ENCODE results near the gene MAD1L1. TPM values are rescaled to one million over a fixed set of nuclear protein-coding genes. Genes with fewer than 3 reads are reported as not detected.

Gene MAD1L1
- total and polyA plus RNA-seq, 2 of the 8 experiments (the other 6 are each of a cell fraction or from before 2014, with no cell fraction given): 40.4 to 44.6 TPM

GRCh38 chr7:2071133-2071832 lies 161.5 kb downstream of the MAD1L1 start:
- DNase-seq (ENCODE audit: low read depth in 1 of 2, low spot score in 2 of 2) (no peak), FAIRE-seq (no peak)
- Histone ChIP-seq H4K5ac (ENCODE audit: insufficient read length, low read depth, low read length) (no peak overlapping the region), H3K56ac (replicated peaks; ENCODE audit: insufficient read length, low read depth, low read length) (no peak overlapping the region), H3K23ac (ENCODE audit: insufficient read length) (no peak overlapping the region), H3K9ac (replicated peaks in 1 of 4; ENCODE audit: extremely low read depth in 1 of 4, low read depth in 3 of 4, low read length in 3 of 4) (no peak overlapping the region), H3K4me1 (replicated peaks in 1 of 4; ENCODE audit: control insufficient read depth in 3 of 4, insufficient read depth in 4 of 4, low read length in 3 of 4) (no peaks in the 10 kb centered on the region; a peak in 2 of 7 replicates), H3K23me2 (ENCODE audit: low read depth, low read length) (no peaks in the 10 kb centered on the region; the same call in 1 of the 2 replicates), H3K27me3 (replicated peaks in 1 of 4; ENCODE audit: control insufficient read depth in 3 of 4, extremely low read depth in 1 of 4, insufficient read depth in 3 of 4, low read length in 3 of 4) (no peaks in the 10 kb centered on the region), H4K20me1 (replicated peaks in 1 of 2; ENCODE audit: control insufficient read depth in 1 of 2, insufficient read depth in 2 of 2, low read length in 2 of 2) (peaks cover 0 to 4% of the 10 kb centered on the region in 2 experiments), H3K4me2 (ENCODE audit: insufficient read depth in 1 of 2, low read depth in 2 of 2, low read length in 2 of 2) (no peak overlapping the region), H3K14ac (ENCODE audit: insufficient read length) (no peak overlapping the region), H2BK20ac (ENCODE audit: low read length) (no peak overlapping the region), H2AK5ac (ENCODE audit: low read depth, low read length) (no peak overlapping the region), H3K18ac (ENCODE audit: extremely low read depth, low read length) (no peak overlapping the region), H3K36me3 (ENCODE audit: control insufficient read depth in 2 of 4, insufficient read depth in 4 of 4, low read length in 3 of 4) (0 out of 8 replicates have a peak, but pooled peaks cover 0 to 2% (median 0%) of the 10 kb centered on the region in 4 experiments), H4K8ac (ENCODE audit: extremely low read depth, insufficient read depth, low read length) (no peak overlapping the region), H2AFZ (ENCODE audit: low read length) (no peak overlapping the region), H3K27ac (ENCODE audit: low read depth, low read length) (no peak overlapping the region), H3K4ac (replicated peaks; ENCODE audit: insufficient read length, low read depth, low read length) (no peak overlapping the region), H3K79me2 (ENCODE audit: control insufficient read depth in 1 of 2, insufficient read depth in 2 of 2, low read length in 2 of 2) (no peaks in the 10 kb centered on the region), H2BK15ac (ENCODE audit: low read length) (no peak overlapping the region), H3K79me1 (ENCODE audit: low read depth, low read length) (peaks cover 2% of the 10 kb centered on the region), H3K9me3 (ENCODE audit: insufficient read depth in 2 of 2, low read depth in 1 of 2, low read length in 1 of 2) (no peaks in the 10 kb centered on the region), H3K4me3 (ENCODE audit: extremely low read depth in 1 of 4, insufficient read depth in 2 of 4, low read depth in 3 of 4, low read length in 4 of 4) (no peak overlapping the region), H4K91ac (replicated peaks; ENCODE audit: insufficient read length, low read length) (no peak overlapping the region), H2BK5ac (ENCODE audit: low read depth, low read length) (no peak overlapping the region), H2BK12ac (ENCODE audit: low read depth, low read length) (no peak overlapping the region), H2BK120ac (replicated peaks; ENCODE audit: low read depth, low read length) (no peak overlapping the region)
- WGBS, 2 experiments (ENCODE audit: extremely low coverage in 1 of 2, insufficient coverage in 1 of 2, insufficient read length in 1 of 2, insufficient replicate concordance in 2 of 2, low coverage in 1 of 2, low lambda C conversion rate in 2 of 2, missing lambda C conversion rate in 1 of 2): 90% methylated on average over 25 of the region's 25 CpGs; no CpG with 5 or more reads in 1 of the 2 experiments
- ChIA-PET POLR2A (ENCODE audit: partially characterized antibody) (interaction anchor here (0.7 to 0.9 kb wide), 2 partner anchors 19 to 611 kb away, joined by 3 read pairs; no protein-coding TSS in a partner anchor), CTCF (ENCODE audit: partially characterized antibody) (interaction anchor here (1.0 to 1.2 kb wide), 3 partner anchors 16 to 34 kb away, joined by 3 read pairs; no protein-coding TSS in a partner anchor)
- TF ChIP-seq TBP (IDR thresholded peaks at IDR 0.05; ENCODE audit: low read depth, low read length) (no peak), PHF8 (conservative IDR thresholded peaks at IDR 0.05; ENCODE audit: low read depth, low read length) (no peak), RAD21 (IDR thresholded peaks at IDR 0.05 in 1 of 2, conservative IDR thresholded peaks at IDR 0.05 in 1 of 2; ENCODE audit: low read depth in 2 of 2, low read length in 2 of 2) (no peak), SP4 (IDR thresholded peaks at IDR 0.05; ENCODE audit: low read length) (no peak), TAF1 (IDR thresholded peaks at IDR 0.05; ENCODE audit: low read depth, low read length) (no peak), POLR2AphosphoS5 (IDR thresholded peaks at IDR 0.05; ENCODE audit: low read depth, low read length) (no peak), KDM1A (IDR thresholded peaks at IDR 0.05; ENCODE audit: borderline replicate concordance, low read length) (no peak), TAF7 (optimal IDR thresholded peaks at IDR 0.05; ENCODE audit: borderline replicate concordance, low read depth, low read length) (no peak), EP300 (IDR thresholded peaks at IDR 0.05; ENCODE audit: borderline replicate concordance in 1 of 2, low read depth in 2 of 2, low read length in 2 of 2) (no peak), TEAD4 (IDR thresholded peaks at IDR 0.05; ENCODE audit: low read depth, low read length) (no peak), HDAC2 (IDR thresholded peaks at IDR 0.05; ENCODE audit: borderline replicate concordance in 1 of 2, low read depth in 2 of 2, low read length in 2 of 2) (no peak), ZNF274 (IDR thresholded peaks at IDR 0.05; ENCODE audit: borderline replicate concordance, extremely low read depth, low read length) (no peak)
